Measurements from ENCODE around the gene PGM1.

- TF ChIP-seq CTCF (conservative IDR thresholded peaks at IDR 0.05; ENCODE audit: low read depth, low read length) (peak; percentile 32; the same call in 1 of the 2 replicates), BHLHE40 (IDR thresholded peaks at IDR 0.05; ENCODE audit: low read depth, low read length) (no peak), RFX5 (IDR thresholded peaks at IDR 0.05; ENCODE audit: low read depth, low read length) (no peak), RAD21 (IDR thresholded peaks at IDR 0.05; ENCODE audit: low read length) (no peak), SMC3 (IDR thresholded peaks at IDR 0.05; ENCODE audit: low read depth, low read length) (no peak), FOS (IDR thresholded peaks at IDR 0.05; ENCODE audit: low read depth, low read length) (no peak)
Measured at GRCh38 chr1:63624911-63625310, 31.7 kb downstream of the PGM1 start.

Measured in IMR-90 (cell line).